HG03095 (cell line): ENCODE measurements around the gene BEST3.
A peak's percentile ranks its signal among the peaks of the same experiment; 100 is the strongest.

Experiments
- ATAC-seq: cut with Tn5 transposase; IDR thresholded peaks from one replicate; pipeline ENCODE4 v1.9.1; 2021; ENCODE audit warnings: moderate library complexity; ENCODE audit not compliant: unreplicated experiment

The BEST3 gene

DNA sequence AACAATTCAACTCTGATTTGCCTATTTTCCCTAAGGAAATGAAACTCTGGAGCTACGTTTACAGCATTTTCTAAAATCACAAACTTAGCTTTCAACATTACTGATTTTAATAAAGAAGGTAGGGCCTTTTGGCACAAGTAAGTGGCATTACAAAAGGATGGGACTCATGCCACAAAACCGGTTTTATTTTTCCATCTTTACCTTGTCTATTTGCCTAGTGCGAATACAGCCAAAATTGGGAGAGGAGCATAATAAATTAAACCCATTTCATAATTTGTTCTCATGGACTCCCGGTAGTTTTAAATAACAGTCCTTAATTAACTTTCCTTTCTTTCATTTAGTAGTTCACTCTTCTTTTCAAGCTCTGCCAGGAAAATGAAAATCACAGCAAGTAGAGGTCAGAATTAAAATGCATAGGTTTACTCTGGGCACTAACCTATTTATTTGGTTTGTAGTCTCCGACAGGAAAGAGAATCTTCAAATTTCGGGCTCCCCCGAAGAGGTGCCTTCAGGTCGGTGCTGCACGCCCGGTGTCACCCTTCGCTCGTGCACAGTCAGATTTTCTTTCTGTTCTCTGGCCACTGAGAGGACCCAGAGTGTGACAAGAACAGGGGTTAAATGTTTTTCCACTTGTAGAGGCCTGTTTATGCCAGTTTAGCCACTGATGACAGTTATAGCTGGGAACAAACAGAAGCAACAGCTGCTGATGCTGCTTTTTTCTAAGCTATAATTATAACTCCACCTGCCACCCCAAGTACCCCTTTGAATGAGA lies at the start of gene BEST3:
TSS of gene BEST3 (minus strand) at position 535 of the 772 bp plus-strand sequence. CDS start 1,505 bp downstream, outside the sequence.
- no peak for ATAC-seq

DNA sequence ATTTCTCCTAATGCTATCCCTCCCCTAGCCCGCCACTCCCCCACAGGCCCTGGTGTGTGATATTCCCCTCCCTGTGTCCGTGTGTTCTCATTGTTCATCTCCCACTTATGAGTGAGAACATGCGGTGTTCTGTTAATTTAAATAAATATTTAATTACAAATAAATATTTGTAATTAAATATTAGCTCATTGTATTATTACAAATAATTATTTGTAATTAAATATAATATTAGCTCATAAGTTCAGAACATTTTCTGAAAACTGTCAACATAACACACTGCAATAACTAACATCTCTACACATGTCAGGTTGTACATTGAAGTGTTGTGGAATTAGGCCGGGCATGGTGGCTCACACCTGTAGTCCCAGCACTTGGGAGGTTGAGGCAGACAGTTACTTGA lies 45.0 kb upstream of the BEST3 start:
- no peak for ATAC-seq

DNA sequence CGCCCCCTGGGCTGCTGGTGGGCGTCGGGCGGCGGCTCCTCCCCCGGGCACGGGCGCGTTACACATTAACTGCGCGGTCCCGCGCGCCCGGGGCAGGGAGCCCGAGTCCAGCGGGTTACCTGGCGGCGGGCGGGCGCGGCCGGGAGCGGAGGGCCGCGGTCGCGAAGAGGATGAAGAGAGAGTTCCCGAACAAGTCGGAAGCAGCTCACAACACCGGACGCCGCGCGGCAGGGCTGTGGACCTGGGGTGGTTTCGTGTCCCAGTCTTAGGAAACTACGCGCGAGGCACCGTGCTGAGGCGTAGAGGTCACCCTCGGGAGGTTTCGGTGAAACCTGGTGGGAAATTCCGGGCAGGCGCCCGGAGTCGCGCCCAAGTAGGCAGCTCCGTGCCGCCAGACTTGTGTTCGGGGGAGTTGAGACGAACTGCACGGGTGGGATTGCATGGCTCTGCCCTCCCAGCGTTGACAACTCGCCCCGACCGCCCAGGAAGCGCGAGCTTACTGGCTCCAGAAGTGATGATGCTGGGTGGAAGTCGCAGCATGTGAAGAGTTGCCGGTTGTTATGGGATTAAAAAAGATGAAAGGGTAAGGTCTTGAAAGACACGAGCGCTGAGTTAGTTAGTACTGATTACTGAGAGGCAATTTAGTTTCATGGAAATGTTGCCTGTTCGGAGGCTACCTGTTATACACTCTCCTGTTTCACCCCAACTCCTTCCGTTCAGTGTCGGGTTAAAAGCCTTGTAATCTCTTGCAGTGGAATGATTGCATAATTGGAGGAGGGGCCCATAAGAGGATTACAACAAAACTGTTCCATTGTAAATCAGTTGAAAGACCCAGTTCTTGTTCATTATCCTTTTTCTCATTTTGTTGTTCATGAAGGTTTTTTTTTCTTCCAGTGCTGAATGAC lies 40.4 kb upstream of the BEST3 start:
- peak; percentile 37 for ATAC-seq

DNA sequence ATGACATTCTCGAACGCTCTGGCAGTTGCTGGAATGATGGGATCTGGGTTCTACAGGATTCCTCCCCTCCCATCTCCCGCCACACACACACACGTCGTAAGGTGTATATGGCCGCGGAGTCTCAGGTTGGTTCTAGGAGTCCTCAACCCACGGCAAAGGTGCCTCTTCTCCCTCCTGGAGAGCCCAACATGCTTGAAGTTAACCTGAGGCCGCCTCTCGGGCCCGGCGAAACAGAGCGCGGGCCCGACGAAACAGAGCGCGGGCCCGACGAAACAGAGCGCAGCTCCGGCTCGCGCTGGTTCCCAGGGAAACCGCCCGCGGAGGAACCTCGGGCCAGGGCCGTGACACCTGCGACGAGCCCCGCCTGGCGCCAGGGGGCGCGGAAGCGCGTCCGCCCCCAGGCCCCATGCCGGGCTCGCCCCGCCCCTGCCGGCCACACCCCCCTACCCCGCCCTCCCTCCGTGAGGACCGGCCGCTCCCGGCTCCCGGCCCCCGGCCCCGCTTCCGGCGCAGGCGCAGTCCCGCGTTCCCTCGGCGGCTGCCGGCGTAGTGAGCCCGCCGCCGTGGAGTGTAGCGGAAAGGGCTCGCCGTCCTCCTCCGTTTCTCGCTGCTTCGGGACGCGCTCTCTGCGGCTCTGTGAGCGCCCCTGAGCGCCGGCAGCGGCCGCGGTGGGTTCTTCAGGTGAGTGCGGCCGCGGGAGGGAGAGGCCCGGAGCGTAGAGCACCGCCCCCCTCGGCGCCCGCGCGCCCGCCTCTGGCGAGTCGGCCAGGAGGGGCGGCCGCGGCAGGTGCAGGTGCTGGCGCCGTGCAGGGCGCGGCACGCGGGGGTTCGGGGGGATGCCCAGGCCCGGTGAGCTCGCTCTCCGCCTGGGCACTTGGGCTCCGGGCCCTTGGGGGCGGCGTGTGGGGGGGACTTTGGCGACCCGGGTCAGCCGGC lies 39.5 kb upstream of the BEST3 start, which contains the start of gene RAB3IP:
TSS of gene RAB3IP (plus strand) at position 510 of the 936 bp plus-strand sequence. CDS start 16,549 bp downstream, outside the sequence.
- ATAC-seq: peak; percentile 86

DNA sequence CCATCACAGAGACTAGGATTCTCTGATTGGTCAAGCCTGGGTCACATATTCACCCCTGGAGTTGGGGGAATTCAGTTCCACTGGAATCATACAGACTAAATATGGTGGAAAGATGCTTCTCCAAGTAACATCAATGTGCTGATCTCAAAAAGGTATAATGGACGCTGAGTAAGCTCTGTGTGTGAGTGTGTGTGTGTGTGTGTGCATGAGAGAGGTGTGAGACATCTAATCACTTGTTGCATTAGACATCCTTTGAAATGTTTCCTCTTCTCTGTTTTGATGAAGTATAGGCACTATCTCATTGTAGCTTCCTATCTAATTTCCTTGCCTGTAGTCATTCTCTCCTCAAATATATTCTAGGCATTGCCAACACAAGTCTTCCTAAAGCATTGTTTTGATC lies 34.5 kb upstream of the BEST3 start:
- no peak for ATAC-seq

DNA sequence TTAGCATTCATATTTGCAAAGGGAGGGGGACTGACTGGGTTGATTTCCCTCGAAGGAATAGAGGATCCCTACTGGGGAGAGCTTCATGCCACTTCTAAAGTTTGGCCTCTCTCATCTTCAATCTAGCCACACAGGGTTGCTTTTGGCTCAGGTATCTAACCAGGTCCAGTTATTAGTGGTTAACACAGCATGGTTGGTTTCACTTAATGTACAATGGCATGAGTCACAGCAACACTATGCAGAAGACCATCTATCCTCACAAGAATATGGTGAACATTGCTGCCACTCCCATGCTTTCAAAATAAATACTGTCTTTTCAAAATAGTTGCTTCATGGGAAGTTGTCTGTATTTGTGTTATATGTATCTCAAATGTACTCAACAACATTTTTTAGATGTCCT lies 33.0 kb upstream of the BEST3 start:
- ATAC-seq: no peak

DNA sequence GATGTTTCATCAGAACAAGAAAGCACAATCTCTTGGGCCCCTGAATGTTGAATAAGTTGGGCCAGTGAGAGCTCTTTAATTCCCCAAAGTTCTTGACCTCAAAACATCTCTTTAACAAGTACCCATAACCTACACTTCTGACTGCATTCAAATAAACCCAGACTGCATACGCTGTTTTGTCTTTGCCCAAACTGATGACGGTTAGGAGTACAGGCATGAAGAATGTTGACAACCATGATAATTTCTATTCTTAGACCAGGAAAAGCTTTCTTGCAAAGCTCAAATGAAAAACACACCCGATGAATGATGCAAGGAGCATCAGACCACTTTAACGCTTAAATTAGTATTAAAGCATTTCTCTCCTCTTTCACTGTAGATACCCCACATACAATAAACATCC lies 27.8 kb upstream of the BEST3 start:
- ATAC-seq: no peak

DNA sequence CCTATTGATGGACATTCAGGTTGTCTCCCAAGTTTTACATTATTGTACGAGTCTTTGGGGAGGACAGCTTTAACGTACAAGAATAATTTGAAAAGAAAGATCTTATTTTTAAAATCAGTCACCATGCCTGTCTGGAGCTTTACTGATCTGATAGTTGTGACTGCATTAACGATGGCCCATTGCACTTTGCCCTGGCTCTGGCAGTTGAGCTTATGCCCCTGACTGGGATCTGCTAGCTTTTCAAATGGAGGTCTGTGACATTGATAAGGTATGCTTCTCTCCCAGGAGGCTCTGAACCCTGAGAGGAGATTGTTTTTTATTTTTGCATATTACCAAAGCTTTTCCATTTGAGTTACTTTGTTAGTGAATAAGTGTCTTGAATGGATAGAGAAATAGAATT lies 21.6 kb upstream of the BEST3 start:
- ATAC-seq: no peak

DNA sequence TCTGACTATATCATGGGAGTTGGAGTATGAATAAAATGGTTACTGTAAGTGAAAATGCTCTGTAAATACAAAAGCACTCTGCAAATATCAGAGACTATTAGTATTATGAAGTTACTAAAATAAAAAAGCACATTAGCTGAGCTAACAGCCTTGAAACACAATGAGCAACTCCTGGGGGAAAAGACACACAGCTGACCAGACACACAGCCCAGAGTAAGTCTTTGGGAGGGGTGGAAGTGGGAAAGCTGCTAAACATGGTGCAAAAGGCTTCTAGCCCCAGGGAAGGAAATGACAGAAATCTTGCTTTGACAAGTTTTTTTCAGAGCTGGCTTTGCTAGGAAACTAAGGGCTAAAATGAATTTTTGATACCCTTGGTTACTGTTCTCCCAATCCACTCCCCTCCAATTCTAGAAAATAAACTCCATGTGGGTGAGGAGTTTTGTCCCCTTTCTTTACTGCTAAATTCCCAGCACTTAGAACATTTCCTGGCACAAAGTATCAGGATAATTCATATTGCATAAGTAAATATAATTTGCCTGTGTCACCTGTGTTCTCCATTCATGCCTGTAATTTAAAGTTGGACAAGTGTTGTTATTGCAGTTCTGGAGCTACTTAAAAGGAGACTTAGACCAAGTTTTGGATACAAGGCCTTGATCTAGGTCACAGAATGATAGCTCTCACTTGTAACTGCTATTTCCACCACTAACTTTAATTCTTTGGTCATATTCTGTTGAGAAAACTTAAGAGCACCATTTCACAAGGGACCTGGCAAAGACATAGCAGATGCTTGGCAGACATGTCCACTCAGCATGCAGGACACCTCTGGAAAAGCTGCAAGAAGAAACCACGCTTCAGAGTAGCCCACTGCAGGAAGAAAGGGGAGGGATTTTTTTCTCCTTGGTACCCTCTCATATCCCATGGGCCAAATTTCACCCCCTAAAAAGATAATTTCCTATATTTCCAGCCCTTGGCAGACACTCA lies 20.5 kb upstream of the BEST3 start:
- no peak for ATAC-seq

DNA sequence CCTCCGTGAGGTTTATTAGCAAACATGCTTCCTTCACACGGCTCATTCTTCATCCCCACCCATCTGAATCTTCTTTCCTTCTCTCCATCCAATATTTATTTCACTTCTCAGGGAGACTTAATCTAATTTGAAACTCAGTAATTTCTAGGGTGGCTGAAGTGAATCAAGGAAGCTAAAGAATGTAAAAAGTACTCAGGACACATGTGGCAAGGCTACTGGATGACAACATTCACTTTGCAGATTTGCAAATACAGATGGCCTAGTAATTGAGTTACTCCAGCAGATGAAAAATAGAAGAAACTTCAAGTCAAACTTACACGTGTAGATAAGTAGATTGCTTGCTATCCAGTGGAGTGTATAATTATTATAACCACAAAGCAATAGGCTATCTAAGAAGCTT lies 15.4 kb upstream of the BEST3 start:
- no peak for ATAC-seq

DNA sequence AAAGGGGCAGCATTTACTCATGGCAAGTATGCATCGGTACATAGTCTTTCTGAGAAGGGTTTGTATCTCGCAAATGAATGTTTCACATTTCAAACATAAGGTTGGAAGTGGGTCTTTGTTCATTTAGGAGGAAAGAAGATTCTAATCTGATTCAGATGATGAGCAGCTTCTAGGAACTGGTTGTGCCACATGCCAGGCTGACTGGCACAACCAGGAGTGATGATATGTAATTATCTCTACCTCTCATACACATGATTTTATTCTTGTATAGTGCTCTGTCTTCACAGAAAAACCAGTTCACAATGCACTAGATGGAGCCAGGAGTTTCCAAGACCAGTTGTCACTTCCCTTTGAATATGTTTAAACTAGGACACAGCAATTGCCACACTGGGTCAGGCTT lies 13.7 kb upstream of the BEST3 start:
- ATAC-seq: no peak

DNA sequence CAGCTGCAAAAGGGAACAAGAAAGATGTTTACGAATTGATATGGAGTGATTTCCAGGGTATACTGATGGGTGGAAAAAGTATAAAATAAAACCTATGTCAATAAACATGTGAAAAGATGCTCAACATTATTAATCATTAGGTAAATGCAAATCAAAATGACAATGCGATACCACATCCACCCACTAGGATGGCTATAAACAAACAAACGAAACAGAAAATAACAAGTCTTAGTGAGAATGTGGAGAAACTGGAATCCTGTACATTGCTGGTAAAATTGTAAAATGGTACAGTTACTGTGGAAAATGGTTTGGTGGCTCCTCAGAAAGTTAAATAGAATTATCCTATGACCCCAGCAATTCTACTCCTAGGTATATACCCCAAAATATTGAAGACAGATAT lies 9.5 kb upstream of the BEST3 start:
- ATAC-seq: no peak

DNA sequence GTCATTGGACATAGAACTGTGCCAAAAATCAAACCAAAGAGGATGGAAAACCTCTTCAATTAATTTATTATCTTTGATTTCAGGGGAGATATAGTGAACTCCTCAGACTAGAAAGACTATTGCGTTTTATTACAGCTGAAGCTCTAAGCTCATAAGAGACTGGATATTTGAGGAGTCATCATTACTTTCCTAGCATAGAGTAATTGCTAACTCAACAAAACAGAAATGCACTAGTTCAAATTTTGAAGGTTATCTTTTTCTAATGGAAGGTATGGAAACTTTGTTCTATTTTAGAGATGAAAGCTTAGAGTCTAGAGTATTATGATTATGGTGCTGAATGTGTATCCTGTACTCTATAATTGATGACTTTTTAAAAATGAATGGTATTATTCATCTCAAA lies 5.3 kb upstream of the BEST3 start:
- no peak for ATAC-seq

DNA sequence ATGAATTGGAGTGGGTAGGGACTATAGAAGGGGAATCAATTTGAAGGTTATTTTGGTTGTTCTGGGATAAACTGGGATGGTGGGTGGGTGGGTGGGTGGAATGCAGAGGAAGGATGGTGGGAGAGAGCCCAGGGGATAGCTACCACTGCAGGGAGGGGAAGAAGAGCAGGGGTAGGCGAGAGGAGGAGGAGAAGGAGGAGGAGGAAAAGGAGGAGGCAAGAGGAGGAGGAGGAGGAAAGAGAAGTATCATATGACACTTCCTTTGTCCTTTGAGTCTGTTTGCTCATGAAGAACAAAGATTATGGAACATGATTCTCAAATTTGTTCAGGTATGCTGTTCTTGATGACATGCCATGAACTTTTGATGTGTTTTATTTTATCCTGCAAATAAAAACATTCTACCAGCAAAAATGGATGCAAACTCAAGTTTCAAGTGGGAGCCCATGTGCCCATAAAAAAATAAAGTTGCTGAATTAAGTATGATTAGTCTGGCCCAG lies 4.1 kb upstream of the BEST3 start:
- ATAC-seq: no peak

DNA sequence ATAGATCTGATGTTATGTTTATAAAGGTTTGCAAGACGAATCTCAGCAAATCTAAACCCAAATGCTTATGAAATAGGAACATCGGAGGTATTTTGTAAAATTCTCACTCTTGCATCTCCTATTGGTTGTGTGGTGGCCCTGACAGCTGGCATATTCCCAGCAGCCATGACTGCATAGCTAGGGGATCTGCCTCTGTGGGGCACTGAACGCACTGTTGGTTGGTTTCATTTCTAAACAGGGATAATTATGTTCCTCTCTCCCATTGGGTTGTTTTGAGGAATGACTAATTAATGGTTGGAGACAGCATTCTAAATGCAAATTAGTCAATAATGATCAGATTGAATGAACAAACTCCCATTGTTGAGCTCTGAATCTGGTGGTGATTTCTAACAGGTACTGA lies 2.7 kb upstream of the BEST3 start:
- ATAC-seq: no peak

DNA sequence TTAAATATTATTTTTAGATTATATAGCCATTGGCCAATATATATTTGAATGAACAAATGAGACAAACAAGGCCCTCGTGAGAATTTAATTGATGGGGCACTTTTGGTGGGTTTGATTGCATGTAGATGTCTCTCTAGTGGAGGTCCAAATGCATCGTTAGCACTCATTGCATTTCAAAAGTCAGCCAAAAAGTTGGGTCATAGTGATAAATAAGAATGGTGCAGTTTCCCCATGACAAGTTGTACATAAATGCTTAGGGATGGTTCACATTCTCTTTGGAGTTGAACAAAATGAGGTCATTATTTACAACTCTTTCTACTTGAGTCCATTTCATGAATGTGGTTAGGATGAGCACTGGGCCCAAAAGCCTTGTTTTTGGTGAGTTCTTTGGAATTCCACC lies 1.0 kb downstream of the BEST3 start:
- no peak for ATAC-seq

DNA sequence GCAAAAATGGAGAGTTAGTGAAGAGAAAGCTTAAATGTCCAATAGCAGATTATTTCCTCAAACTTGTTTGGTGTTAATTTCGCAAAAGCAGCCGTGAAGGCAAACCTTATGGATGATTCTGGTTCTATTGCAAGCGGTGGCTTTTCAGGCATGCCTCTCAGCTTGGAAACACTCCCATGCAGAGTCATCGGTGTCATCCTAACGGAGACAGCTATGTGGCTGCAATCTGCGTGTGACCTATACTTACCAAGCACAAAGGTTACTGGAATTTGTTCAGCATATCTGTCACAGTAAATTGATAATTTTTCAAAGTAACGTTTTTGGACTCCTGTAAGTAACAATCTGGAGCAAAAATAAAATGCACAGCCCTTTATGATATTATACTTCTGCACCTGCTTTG lies 5.0 kb downstream of the BEST3 start:
- ATAC-seq: no peak

DNA sequence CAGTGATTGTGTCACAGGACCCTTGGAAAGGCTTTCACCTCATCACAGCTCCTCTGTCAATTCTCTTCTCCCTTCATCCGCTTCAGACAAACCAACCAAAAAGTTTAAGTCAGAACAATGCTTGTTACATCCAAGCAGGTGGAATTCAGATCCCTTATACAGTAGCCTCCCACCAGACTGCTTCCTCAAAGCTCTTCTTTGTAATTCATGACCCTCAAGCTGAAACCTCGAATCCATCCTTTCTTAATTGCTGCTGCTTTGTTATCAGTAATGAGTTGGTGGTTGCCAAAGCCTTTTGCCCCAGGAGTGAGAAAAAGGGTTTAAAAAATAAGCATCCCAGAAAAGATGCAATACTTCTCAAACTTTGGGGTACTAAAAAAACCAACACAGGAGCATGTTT lies 9.5 kb downstream of the BEST3 start:
- no peak for ATAC-seq
